GM18907 (cell line): Measurements from ENCODE around the gene SLC22A7.

Experiments used
- ATAC-seq: cut with Tn5 transposase; IDR thresholded peaks from one replicate; pipeline ENCODE4 v1.9.1; 2021; ENCODE audit warnings: mild to moderate bottlenecking, moderate library complexity; ENCODE audit not compliant: unreplicated experiment

The SLC22A7 gene

GRCh38 chr6:43282636-43283513, 15.2 kb upstream of the SLC22A7 start:
- ATAC-seq, result no peak

DNA sequence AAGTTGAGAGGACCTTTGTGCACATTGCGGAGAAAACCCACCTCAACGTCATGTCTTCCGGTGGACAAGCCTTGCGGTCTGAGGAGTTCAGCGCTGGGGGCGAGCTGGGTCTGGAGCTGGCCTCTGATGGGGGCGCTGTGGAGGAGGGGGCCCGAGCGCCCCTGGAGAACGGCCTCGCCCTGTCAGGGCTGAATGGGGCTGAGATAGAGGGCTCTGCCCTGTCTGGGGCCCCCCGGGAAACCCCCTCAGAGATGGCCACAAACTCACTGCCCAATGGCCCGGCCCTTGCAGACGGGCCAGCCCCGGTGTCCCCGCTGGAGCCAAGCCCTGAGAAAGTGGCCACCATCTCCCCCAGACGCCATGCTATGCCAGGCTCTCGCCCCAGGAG, 14.6 kb upstream of the SLC22A7 start:
- no peak for ATAC-seq

DNA sequence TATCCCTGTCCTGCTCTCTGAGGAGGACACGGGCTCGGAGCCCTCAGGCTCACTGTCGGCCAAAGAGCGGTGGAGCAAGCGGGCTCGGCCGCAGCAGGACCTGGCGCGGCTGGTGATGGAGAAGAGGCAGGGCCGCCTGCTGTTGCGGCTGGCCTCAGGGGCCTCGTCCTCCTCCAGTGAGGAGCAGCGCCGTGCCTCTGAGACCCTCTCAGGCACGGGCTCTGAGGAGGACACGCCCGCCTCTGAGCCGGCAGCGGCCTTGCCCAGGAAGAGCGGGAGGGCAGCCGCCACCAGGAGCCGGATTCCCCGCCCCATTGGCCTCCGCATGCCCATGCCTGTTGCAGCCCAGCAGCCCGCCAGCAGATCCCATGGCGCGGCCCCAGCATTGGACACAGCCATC, 14.2 kb upstream of the SLC22A7 start:
- ATAC-seq, result no peak

GRCh38 chr6:43284991-43285781, 12.9 kb upstream of the SLC22A7 start:
- ATAC-seq, result no peak

GRCh38 chr6:43285832-43286231, 12.2 kb upstream of the SLC22A7 start:
- ATAC-seq, result no peak

DNA sequence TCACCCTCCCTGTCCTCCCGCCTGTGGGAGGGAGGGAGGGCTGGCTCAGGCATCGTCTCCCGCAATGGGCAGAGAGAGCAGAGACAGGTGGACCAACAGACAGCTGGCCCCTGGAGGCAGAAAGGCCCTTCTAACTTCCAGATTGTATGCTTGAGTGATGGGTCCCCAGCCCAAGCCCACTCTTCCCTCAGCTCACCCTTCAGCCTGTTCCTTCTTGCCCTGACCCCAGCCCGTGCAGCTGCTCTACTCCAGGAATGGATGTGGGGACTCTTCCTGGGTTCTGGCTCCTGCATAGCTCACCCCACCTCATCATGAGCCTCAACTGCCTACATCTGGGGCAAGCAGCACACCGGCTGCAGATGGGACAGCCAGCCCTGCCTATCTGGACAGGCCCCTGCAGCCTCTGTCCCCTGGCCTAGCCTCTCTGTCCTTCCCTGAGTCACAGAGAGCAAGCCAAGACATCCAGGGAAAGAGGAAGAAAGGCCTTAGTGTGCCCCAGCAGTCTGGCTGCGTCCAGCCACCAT, 11.5 kb upstream of the SLC22A7 start:
- ATAC-seq, result no peak

DNA sequence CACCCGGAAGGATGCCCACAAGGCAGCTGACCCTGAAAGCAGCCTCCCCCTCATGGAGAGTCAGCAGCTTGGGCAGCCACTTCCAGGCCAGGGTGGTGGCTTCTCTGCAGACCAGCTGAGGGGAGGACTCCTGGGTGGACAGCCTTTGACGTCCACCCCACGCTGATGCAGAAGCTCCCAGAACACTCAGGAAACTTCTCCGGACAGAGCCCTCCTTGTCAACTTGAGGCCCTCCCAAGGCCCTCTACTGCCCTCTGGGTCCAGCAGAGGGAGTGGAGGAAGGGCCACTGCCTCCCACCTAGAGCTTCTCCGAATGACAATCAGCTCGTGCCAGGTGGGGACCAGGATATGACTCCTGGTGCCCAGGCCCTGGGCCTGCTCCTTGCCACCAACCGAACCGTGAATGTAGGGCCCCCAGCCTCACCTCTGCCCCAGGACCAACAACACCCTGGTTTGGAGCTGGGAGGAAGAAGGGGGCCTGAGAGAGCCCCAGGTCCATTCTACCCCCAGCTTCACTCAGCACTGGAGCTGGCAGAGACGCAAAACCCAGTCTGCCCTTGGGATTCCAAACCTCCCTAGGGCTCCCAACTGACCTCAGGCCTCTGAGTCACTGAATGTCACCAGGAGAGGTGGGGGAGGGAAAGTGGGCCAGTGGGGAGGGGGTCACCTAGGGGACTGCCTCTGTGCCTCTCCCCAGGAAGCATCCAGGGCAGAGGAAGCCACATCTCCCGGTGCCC, 10.9 kb upstream of the SLC22A7 start:
- no peak for ATAC-seq

DNA sequence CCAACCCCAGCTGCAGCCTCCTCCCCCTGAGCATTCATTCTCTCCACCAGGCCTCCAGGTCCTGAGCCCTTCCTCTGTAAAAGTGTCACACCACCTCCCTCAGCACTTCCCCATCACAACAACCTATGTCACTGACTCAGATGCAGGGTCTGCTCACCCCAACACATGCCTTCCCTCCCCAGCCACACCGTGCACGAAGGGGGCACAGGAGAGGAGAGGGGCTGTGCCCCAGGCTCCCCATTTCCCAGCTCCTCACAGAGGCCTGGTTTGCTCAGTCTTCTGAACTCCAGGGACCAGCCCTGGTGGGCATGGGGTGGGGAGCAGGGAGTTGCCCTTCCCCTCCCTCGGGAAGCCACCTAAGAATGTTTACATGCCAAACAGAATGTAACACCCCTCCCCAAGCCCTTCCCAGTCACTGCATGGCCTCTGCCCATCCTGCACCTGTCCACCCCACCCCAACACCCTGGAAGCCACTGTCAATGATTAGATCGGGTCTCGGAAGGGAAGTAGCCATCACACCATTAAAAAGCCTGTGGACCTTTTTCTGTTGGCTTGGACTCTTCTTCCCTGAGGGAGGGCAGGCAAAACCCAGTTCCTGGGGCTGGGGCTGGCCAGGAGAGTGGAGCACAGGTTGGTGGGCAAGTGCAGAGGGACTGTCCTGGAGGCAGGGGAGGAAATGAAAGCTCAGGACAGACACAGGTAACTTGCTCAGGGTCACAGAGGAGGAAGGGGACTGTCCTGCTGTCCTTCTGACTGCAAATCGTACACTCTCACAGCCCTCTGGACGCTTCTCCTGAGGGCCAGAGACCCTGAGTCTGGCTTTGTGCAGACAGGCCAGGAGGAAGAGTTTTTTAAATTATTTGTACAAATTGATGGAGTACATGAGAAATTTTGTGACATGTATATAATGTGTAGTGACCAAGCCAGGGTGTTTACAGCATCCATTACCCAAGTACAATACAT, 10.1 kb upstream of the SLC22A7 start:
- ATAC-seq, result no peak

GRCh38 chr6:43290339-43290904, 7.6 kb upstream of the SLC22A7 start:
- no peak for ATAC-seq

DNA sequence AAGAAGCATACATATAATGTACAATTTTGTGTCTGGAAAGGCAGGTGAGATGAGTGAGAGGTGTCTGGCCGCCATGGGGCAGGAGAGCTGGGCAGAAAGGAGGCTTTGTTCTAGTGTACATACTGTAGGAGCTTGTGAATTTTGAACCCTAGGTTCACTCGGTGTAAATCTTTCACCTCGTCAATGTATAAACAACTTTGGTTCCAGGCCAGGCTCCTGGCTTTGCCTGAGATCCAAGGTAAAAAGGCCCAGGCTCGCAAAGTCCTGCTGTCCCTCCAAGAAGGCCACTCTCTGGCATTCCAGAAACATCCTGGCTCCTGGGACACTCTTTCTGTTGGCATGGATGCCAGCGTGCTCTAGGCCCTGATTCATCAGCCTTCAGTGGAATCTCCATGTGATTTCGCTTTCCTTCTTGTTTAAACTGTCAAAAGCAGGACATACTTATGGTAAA, 7.1 kb upstream of the SLC22A7 start:
- no peak for ATAC-seq

GRCh38 chr6:43291708-43292107, 6.4 kb upstream of the SLC22A7 start:
- ATAC-seq, result no peak

DNA sequence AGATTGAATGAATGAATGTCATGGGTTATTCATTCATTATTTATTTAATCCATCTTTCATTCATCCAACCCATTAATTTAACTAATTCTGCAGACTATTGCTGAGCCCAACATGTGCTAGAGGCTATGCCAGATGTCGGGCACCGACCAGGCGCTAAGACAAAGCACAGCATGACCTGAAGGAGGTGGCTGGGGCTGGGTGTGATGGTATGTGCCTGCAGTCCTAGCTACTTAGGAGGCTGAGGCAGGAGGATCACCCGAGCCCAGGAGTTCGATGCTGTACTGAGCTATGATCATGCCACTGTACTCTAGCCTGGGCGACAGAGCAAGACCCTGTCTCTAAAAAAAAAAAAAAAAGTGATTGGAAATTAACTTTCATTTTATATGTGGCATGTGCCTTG, 5.7 kb upstream of the SLC22A7 start:
- no peak for ATAC-seq

GRCh38 chr6:43292763-43293318, 5.2 kb upstream of the SLC22A7 start:
- no peak for ATAC-seq

- ATAC-seq, result no peak
These were observed 4.4 kb upstream of the SLC22A7 start for GRCh38 chr6:43293698-43294097.

GRCh38 chr6:43294536-43294935, 3.5 kb upstream of the SLC22A7 start:
- ATAC-seq, result no peak

DNA sequence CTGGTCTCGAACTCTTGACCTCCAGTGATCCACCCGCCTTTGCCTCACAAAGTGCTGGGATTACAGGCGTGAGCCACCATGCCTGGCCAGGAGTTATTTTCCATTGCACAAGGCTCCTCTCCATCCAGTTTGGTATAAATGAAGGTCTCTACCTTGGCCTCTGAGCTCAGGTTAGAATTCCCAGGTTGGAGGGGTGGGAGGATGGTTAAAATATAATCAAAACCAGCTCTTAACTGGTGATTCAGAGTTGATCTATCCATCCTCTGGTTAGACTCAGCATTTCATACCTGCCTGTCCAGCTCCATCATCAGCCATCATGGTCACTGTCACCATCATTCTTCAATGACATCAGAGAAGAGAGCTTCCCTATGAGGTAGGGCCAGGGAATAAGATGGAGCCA, 2.6 kb upstream of the SLC22A7 start:
- no peak for ATAC-seq

- no peak for ATAC-seq
These were observed 1.1 kb upstream of the SLC22A7 start for GRCh38 chr6:43296780-43297497.

GRCh38 chr6:43298565-43299337, 691 bp downstream of the SLC22A7 start:
- ATAC-seq, result no peak
